GM12872 (cell line): ENCODE measurements around the gene PIEZO2.

ENCODE experiments used
- CTCF ChIP-seq: IDR thresholded peaks from 3 replicates; pipeline ENCODE4 v1.5.1; 2011; ENCODE audit warnings: low read depth, mild to moderate bottlenecking, low read length, moderate library complexity; ENCODE audit not compliant: insufficient read depth

The PIEZO2 gene

DNA sequence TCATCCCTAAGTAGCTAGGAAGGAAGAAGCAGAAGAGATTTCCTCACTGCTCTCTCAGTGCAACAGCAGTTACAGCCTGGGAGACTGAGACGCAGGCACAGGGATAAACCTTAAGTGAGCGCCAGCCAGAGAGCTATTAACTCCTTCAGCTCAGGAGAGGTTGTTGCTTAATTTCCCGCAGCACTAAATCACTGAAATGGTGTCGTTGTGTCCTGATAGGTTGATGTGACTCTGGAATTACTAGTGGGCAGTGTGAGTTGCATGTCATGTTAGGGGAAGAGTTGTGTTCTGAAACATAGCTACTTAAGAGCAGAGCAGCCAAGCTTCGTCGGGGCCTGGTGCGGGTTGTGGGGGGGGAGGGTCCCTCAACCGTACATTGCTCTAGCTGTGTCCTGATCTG is 397.7 kb downstream of the PIEZO2 start:
- TF ChIP-seq CTCF = no peak

GRCh38 chr18:10750191-10751035 is 399.0 kb downstream of the PIEZO2 start:
- no peak for TF ChIP-seq CTCF

- TF ChIP-seq CTCF = no peak
These were observed 400.7 kb downstream of the PIEZO2 start for GRCh38 chr18:10748641-10749040.

- TF ChIP-seq CTCF = no peak
These were observed 403.4 kb downstream of the PIEZO2 start for GRCh38 chr18:10745971-10746370.

DNA sequence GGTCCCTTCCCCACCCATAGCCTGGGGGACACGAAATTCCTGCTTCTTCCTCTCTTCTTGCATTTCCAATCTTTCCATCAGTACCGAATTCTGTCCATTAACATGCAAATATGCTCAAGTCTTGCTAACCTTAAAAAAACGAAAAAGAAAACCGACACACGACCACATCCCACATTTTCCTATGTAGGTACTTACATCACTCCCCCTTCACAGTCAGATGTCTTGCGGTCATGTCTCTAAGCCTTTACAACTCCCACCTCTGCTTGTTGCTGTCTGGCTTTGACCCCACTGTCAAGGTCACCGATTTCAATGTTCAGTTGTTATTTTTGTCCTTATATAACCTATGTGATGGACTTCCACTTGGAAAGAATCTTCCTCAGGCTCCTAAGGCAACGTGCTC is 404.1 kb downstream of the PIEZO2 start:
- no peak for TF ChIP-seq CTCF

- no peak for TF ChIP-seq CTCF
These were observed 405.6 kb downstream of the PIEZO2 start for GRCh38 chr18:10743766-10744165.

GRCh38 chr18:10739152-10739551 is 410.2 kb downstream of the PIEZO2 start:
- TF ChIP-seq CTCF = no peak
